Muscle of leg (tissue), 11 donors: Measurements from ENCODE around the gene INTS15. TPM values are rescaled to one million over a fixed set of nuclear protein-coding genes. Genes with fewer than 3 reads are reported as not detected.

Source experiments
- DNase-seq: peaks from one replicate; pipeline ENCODE4 v3.0.0; 2013
- H3K27ac ChIP-seq: one replicate; pipeline ENCODE4 v1.5.1; 2013; ENCODE audit warnings: mild to moderate bottlenecking, low read length, control low read depth
- H3K27me3 ChIP-seq: one replicate; pipeline ENCODE4 v1.6.1; 2013; ENCODE audit warnings: low read length; ENCODE audit not compliant: control insufficient read depth, insufficient read depth
- H3K36me3 ChIP-seq: one replicate; pipeline ENCODE4 v1.6.1; 2013; ENCODE audit warnings: low read length; ENCODE audit not compliant: control insufficient read depth, insufficient read depth
- H3K4me1 ChIP-seq: one replicate; pipeline ENCODE4 v1.6.1; 2013; ENCODE audit warnings: low read length; ENCODE audit not compliant: control insufficient read depth, insufficient read depth
- H3K4me3 ChIP-seq: one replicate; pipeline ENCODE4 v1.5.1; 2013; ENCODE audit warnings: low read length, control low read depth
- H3K9me3 ChIP-seq: replicated peaks from 2 replicates; pipeline ENCODE4 v1.6.1; 2013; ENCODE audit warnings: low read depth, low read length; ENCODE audit not compliant: control insufficient read depth
- WGBS: methylation state at CpG from one replicate; pipeline ENCODE4 v1.1.5; 2013; ENCODE audit warnings: missing lambda C conversion rate; ENCODE audit not compliant: insufficient coverage; 5-methylcytosine and 5-hydroxymethylcytosine counted together
- polyA plus RNA-seq, 8 donors: library from polyadenylated mRNA; unstranded; fragments of 120-200 nt; gene quantifications; one replicate each; pipeline versions ENCODE4 v1.2.1 to v1.2.3, GENCODE V29; 2013; ENCODE audit warnings: inconsistent platforms in 1 of 8, low replicate concordance in 1 of 8; ENCODE audit not compliant: insufficient read length in 8 of 8, insufficient read depth in 1 of 8
- total RNA-seq: library from RNA; stranded (reverse); fragments of 120-200 nt; gene quantifications from one replicate; pipeline ENCODE4 v1.2.4, GENCODE V29; 2013

Gene INTS15
- total and polyA plus RNA-seq, 9 donors: 11.6 to 27.6 (median 24.2) TPM

DNA sequence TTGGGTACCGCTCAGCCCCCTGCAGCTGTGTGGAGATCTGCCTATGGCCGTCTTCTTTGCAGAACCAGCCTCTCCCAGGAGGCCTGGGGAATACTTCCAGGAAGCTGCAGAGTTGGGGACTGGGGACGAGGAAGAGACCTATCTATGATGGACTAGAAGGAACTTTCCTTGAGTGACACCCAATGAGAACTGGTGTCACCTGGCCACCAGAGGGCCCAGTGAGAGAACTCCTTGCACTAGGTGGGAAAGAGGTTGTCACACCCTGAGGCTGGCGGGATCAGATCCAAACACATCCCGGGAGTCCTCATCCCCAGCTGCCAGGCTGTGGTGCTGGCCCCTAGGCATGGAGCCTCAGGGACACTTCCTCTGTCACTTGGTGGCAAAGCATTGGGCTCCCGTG, 33.6 kb upstream of the INTS15 start:
- no peak overlapping the region for H3K4me3 ChIP-seq
- WGBS: 75% methylated on average over 2 of the region's 6 CpGs
- H3K9me3 ChIP-seq: no peaks in the 10 kb centered on the region
- no peaks in the 10 kb centered on the region for H3K27me3 ChIP-seq
- no peak for DNase-seq
- H3K36me3 ChIP-seq: no peaks in the 10 kb centered on the region
- no peak overlapping the region for H3K27ac ChIP-seq
- H3K4me1 ChIP-seq: no peaks in the 10 kb centered on the region

DNA sequence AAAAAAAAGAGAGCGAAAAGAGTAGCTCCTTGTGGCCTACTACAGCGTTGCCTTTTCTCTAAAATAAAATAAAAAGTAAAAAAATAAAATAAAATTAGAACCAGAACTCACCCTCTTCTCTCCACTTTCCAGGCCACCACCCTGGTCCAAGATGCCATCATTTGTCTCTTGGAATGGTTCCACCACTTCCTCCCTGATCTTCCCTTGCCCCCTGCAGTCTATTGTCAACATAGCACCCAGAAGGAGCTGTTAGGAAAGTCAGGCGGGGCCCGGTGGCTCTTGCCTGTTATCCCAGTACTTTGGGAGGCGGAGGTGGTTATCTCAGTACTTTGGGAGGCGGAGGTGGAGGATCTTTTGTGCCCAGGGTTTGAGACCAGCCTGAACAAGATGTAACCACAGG, 31.0 kb upstream of the INTS15 start:
- DNase-seq: peak; percentile 41
- WGBS: 39% methylated on average over 3 of the region's 6 CpGs
- Histone ChIP-seq H3K4me1 (no peaks in the 10 kb centered on the region), H3K36me3 (no peaks in the 10 kb centered on the region), H3K9me3 (no peaks in the 10 kb centered on the region), H3K4me3 (no peak overlapping the region), H3K27me3 (no peaks in the 10 kb centered on the region), H3K27ac (no peak overlapping the region)

DNA sequence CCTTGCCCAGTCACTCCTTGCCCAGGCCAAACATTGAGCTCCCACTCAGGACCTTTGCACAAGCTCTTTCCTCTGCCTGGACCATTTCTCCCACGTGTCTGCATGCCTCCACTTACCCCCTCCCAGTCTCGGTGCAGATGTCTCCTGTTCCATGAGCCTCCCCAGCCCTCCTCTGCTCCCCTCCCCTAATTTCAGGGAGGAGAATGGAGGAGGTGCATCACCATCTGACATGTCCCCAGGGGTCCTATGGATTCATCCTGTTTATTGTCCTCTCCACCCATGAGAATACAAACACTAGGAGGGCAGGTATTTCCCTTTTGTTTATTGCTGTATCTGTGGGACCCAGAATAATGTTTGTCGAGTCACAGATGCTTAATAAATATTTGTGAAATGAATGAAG, 29.9 kb upstream of the INTS15 start:
- Histone ChIP-seq H3K4me3 (no peak overlapping the region), H3K36me3 (no peaks in the 10 kb centered on the region), H3K27me3 (peaks cover 2% of the 10 kb centered on the region), H3K9me3 (no peaks in the 10 kb centered on the region), H3K4me1 (no peaks in the 10 kb centered on the region), H3K27ac (no peak overlapping the region)
- WGBS: no CpG with 5 or more reads among the region's 3 CpGs
- DNase-seq: no peak

DNA sequence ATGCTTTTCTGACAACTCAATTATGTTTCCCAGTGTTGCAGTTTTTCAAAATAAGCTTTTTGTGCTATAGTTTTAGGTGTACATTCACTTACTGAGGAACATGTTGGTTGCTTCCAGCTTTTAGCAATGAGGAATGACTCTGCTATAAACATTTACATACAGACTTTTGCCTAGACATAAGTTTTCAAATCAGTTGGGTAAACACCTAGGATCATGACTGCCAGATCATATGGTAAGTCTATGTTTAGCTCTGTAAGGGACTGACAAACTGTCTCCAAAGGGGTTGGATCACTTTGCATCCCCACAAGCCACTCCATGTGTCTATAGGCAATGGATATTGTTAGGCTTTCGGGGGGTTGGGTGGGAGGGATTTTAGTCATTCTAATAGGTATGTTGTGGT, 27.7 kb upstream of the INTS15 start:
- WGBS: no CpG with 5 or more reads among the region's 1 CpG
- H3K9me3 ChIP-seq: no peaks in the 10 kb centered on the region
- no peaks in the 10 kb centered on the region for H3K4me1 ChIP-seq
- H3K27ac ChIP-seq: no peak overlapping the region
- no peak for DNase-seq
- peaks cover 2% of the 10 kb centered on the region for H3K27me3 ChIP-seq
- H3K36me3 ChIP-seq: no peaks in the 10 kb centered on the region
- H3K4me3 ChIP-seq: no peak overlapping the region

DNA sequence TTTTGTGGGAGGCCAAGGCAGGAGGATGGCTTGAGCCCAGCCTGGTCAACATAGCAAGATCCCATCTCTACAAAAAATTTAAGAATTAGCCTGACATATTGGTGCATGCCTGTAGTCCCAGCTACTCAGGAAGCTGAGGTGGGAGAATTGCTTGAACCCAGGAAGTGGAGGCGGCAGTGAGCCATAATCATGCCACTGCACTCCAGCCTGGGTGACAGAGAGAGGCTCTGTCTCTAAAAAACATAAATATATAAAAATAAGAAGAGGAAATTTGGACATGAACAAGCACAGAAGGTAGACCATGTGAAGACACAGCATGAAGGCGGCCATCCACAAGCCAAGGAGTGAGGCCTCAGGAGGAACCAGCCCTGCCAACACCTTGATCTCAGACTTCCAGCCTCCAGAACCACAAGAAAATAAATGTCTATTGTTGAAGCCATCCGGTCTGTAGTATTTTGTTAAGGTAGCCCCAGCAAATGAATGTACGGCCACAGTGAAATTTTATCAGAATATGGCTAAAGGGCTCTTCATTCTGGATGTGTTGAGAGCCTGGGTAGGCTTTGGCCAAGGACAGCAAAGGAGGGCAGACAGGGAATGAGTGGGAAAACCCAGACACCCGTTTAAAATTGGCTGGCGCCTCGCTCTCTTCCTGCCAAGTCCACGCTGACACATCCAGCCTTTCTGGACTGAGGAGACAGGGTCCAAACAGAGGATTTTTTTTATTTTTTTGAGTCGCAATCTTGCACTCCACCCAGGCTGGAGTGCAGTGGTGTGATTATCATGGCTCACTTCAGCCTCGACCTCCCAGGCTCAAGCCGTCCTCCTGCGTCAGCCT, 25.7 kb upstream of the INTS15 start:
- Histone ChIP-seq H3K27me3 (peaks cover 2% of the 10 kb centered on the region), H3K4me3 (no peak overlapping the region), H3K9me3 (no peaks in the 10 kb centered on the region), H3K27ac (no peak overlapping the region), H3K36me3 (no peaks in the 10 kb centered on the region), H3K4me1 (no peaks in the 10 kb centered on the region)
- WGBS: 85% methylated on average over 2 of the region's 12 CpGs
- no peak for DNase-seq

DNA sequence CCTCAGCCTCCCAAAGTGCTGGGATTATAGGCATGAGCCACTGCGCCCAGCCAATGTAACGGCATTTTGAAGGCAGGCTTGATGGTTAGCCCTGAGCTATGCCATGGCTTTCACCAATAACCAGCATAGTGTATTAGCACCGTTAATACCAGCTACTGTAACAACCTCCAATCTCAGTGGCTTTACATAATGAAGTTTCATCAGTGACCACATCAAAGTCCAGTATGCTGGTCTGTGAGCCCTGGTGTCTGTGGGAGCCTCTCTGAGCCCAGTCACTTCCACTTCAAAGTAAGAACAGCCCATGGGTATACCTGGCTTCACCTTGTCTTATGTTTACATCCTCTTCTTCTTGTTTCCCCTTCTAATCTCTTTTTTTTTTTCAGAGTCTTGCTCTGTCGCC, 24.2 kb upstream of the INTS15 start:
- no peaks in the 10 kb centered on the region for H3K4me1 ChIP-seq
- no peaks in the 10 kb centered on the region for H3K9me3 ChIP-seq
- WGBS: 90% methylated on average over 4 of the region's 4 CpGs
- H3K4me3 ChIP-seq: no peak overlapping the region
- H3K36me3 ChIP-seq: no peaks in the 10 kb centered on the region
- no peak for DNase-seq
- peaks cover 2% of the 10 kb centered on the region for H3K27me3 ChIP-seq
- H3K27ac ChIP-seq: no peak overlapping the region

DNA sequence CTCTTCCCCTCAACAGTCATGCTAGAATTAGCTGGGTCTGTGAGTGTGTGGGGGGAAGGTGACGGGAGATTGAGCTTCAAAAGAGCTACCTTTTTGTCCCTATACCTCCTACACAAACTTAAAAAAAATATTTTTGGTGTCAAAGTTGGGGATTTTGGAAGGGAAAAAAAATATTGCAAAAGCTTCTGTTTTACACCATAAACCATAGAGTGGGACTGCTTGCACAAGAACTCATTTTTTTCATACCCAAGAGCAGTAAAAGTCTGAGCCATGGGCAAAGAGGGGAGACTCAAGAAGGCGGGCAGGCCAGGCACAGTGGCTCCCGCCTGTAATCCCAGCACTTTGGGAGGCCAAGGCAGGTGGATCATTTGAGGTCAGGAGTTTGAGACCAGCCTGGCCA, 21.9 kb upstream of the INTS15 start:
- DNase-seq: no peak
- no peak overlapping the region for H3K4me3 ChIP-seq
- 71% methylated on average over 2 of the region's 3 CpGs for WGBS
- H3K4me1 ChIP-seq: no peaks in the 10 kb centered on the region
- H3K27ac ChIP-seq: no peak overlapping the region
- H3K36me3 ChIP-seq: no peaks in the 10 kb centered on the region
- H3K9me3 ChIP-seq: no peaks in the 10 kb centered on the region
- peaks cover 2% of the 10 kb centered on the region for H3K27me3 ChIP-seq

DNA sequence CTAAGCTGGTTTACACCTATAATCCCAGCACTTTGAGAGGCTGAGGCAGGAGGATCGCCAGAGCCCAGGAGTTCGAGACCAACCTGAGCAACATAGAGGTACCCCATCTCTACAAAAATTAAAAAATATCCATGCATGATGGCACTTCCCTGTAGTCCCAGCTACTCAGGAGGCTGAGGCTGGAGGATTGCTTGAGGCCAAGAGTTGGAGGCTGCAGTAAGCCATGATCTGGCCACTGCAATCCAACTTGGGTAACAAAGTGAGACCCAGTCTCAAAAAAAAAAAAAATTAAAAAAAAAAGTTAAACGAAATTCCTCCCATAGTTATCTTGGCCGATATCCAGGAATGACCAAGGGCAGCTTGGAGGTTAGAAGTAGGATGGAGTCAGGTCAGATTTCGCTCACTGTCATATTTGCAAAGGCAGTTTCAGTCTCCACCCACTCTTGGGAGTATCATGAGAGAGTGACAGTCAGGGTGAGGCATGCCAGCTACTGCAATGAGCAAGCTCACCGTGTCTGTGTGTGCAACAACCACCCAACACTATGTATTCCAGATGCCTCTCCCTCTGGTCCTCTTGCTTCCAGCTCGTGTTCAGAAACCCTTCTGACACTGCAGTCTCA, 18.6 kb upstream of the INTS15 start:
- no peaks in the 10 kb centered on the region for H3K27me3 ChIP-seq
- H3K27ac ChIP-seq: no peak overlapping the region
- no peaks in the 10 kb centered on the region for H3K36me3 ChIP-seq
- no peak for DNase-seq
- no peaks in the 10 kb centered on the region for H3K9me3 ChIP-seq
- 54% methylated on average over 2 of the region's 7 CpGs for WGBS
- H3K4me3 ChIP-seq: no peak overlapping the region
- H3K4me1 ChIP-seq: peaks cover 2% of the 10 kb centered on the region

DNA sequence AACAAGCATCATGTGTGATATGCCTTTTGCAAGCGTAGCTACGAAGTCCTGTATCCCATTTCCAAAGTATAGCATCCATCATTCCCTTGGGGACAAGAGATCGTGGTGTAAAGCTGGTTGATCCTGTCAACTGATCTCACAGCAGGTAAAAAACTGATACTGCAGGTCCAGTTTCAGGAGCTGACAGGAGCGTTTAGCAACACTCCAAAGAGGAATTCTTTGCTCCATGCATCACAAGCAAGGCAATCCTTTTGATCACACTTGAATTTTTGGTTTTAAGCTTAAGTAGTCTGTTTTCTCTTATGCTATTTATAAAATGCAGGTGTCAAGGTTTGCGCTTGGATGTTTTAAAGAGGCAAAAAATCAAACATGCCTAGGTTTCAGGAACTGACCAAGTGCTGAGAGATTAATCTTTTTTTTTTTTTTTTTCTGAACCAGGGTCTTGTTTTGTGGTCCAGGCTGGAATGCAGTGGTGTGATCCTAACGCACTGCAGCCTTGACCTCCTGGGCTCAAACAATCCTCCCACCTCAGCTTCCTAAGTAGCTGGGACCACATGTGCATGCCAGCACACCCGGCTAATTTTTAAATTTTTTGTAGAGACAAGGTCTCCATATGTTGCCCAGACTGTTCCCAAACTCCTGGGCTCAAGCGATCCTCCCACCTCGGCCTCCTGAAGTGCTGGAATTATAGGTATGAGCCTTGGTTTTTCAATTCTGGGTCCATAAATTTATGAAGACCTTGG, 14.4 kb upstream of the INTS15 start:
- Histone ChIP-seq H3K27ac (no peak overlapping the region), H3K4me3 (no peak overlapping the region)
- 60% methylated on average over 3 of the region's 9 CpGs for WGBS

More for the DNA sequence above, 14.4 kb upstream of the INTS15 start:
- H3K9me3 ChIP-seq: no peaks in the 10 kb centered on the region
- peaks cover 14% of the 10 kb centered on the region for H3K4me1 ChIP-seq
- no peak for DNase-seq
- peaks cover 8% of the 10 kb centered on the region for H3K36me3 ChIP-seq
- H3K27me3 ChIP-seq: no peaks in the 10 kb centered on the region
